ENCODE data around the gene MYT1. TPM values are rescaled to one million over a fixed set of nuclear protein-coding genes. Genes with fewer than 3 reads are reported as not detected.
A peak's percentile ranks its signal among the peaks of the same experiment; 100 is the strongest.
"Not testable (repeated sequence)": the region's sequence is repeated elsewhere in the genome, so short reads cannot be mapped to it uniquely, and the experiment has no call there.

Gene MYT1
- total RNA-seq, 2 donors from 2014 or later, result 0.21 to 0.34 TPM

GRCh38 chr20:64234921-64235565, 70.8 kb downstream of the MYT1 start:
- intact Hi-C loops (cut with DNase I); ATAC-seq; DNase-seq: not testable (repeated sequence)

- intact Hi-C loops (cut with DNase I), result no loop called here
- DNase-seq, result peak; percentile 2
- ATAC-seq, result no peak
Observed at GRCh38 chr20:64236137-64237088, 72.2 kb downstream of the MYT1 start.

- no peak for ATAC-seq
- peak; percentile 19 for DNase-seq
- intact Hi-C loops (cut with DNase I), result no loop called here
Observed at GRCh38 chr20:64237316-64237715, 73.1 kb downstream of the MYT1 start.

GRCh38 chr20:64238115-64238825, 74.0 kb downstream of the MYT1 start:
- no peak for ATAC-seq
- intact Hi-C loops (cut with DNase I), result no loop called here
- no peak for DNase-seq

- intact Hi-C loops (cut with DNase I), result no loop called here
- ATAC-seq (no peak), DNase-seq (peak; percentile 2)
Observed at GRCh38 chr20:64238851-64239387, 74.7 kb downstream of the MYT1 start.

GRCh38 chr20:64239449-64240242, 75.4 kb downstream of the MYT1 start:
- DNase-seq, result peak; percentile 10
- intact Hi-C loops (cut with DNase I), result no loop called here
- no peak for ATAC-seq

GRCh38 chr20:64240243-64241015, 76.2 kb downstream of the MYT1 start:
- intact Hi-C loops (cut with DNase I), result no loop called here
- ATAC-seq (no peak), DNase-seq (peak; percentile 13)

- intact Hi-C loops (cut with DNase I), result no loop called here
- ATAC-seq (no peak), DNase-seq (peak; percentile 6)
Observed at GRCh38 chr20:64241061-64241460, 76.8 kb downstream of the MYT1 start.

GRCh38 chr20:64242003-64242796, 77.9 kb downstream of the MYT1 start:
- ATAC-seq (no peak), DNase-seq (peak; percentile 6)
- intact Hi-C loops (cut with DNase I), result no loop called here

GRCh38 chr20:64242797-64243475, 78.7 kb downstream of the MYT1 start:
- intact Hi-C loops (cut with DNase I), result no loop called here
- peak; percentile 5 for DNase-seq
- ATAC-seq, result no peak

- intact Hi-C loops (cut with DNase I), result no loop called here
- ATAC-seq (no peak), DNase-seq (no peak)
Observed at GRCh38 chr20:64244281-64244805, 80.1 kb downstream of the MYT1 start.

GRCh38 chr20:64244870-64245603, 80.8 kb downstream of the MYT1 start:
- intact Hi-C loops (cut with DNase I), result no loop called here
- DNase-seq, result peak; percentile 3

GRCh38 chr20:64245746-64246595, 81.7 kb downstream of the MYT1 start:
- intact Hi-C loops (cut with DNase I), result no loop called here
- ATAC-seq (no peak), DNase-seq (peak; percentile 12)

More at GRCh38 chr20:64244870-64245603, 80.8 kb downstream of the MYT1 start:
- no peak for ATAC-seq

- intact Hi-C loops (cut with DNase I), result no loop called here
- no peak for ATAC-seq
- peak; percentile 9 for DNase-seq
Observed at GRCh38 chr20:64246616-64247306, 82.5 kb downstream of the MYT1 start.
